Dermis microvascular lymphatic vessel endothelial cell (primary cell): ENCODE measurements around the gene SCFD2. TPM values are rescaled to one million over a fixed set of nuclear protein-coding genes. Genes with fewer than 3 reads are reported as not detected.
A peak's percentile ranks its signal among the peaks of the same experiment; 100 is the strongest.
"Not testable (repeated sequence)": the region's sequence is repeated elsewhere in the genome, so short reads cannot be mapped to it uniquely, and the experiment has no call there.

Source experiments
- DNase-seq, 2 donors: peaks; one replicate each; pipeline versions ENCODE4 v3.0.0 to v3.0.0-alpha.2; 2010; ENCODE audit warnings: low read depth in 2 of 2
- total RNA-seq: library from RNA; depleted of rRNA; stranded (reverse); fragments of >200 nt; gene quantifications from 2 replicates; pipeline ENCODE4 v1.2.1, GENCODE V29; 2014

The SCFD2 gene
- total RNA-seq, 1 donor from 2014 or later, result 11.3 TPM

- not testable (repeated sequence) for DNase-seq
Measured at GRCh38 chr4:53057108-53057507, 308.8 kb downstream of the SCFD2 start.

- peak; percentile 76 to 79 for DNase-seq
Measured at GRCh38 chr4:53055716-53056403, 310.0 kb downstream of the SCFD2 start.

DNA sequence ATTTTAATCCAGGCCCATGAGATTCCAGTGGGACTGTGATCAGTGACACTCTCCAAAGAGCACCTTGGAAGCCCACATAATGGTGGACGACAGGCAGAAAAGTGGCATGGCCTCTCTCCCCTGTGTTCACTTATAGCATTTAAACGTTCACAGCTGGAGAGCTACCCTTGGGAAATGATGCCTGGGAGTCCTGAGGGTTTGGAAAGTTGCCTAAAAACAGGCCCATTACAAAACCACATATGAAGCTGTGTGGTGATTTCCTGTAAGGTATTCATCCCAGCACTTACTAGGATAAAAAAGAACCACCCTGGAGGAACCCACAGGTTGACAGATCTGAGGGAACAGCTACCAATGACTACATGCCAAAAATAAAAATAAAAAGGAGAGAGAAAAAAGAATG lies 310.6 kb downstream of the SCFD2 start:
- peak; percentile 38 to 40 for DNase-seq

DNA sequence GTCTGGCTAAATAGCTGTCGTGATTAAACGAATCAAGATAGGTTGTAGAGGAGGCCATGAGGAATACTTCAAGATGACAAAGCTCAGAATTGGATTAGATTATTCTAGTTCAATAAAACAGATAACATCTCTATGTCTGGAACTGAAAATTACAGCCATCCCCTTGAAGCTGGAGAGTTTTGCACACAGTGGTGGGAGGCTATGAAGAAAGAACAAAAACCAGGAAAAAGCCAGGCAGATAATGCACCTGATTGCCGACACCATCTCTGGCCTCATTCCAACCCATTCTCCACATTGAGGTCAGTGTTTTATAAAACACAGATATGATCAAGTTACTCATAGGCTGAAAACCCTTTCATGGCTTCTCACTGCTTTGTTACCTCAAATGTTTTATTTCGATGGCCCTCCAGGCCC lies 315.5 kb downstream of the SCFD2 start:
- DNase-seq, result peak; percentile 80 to 81

GRCh38 chr4:53049528-53049927 lies 316.3 kb downstream of the SCFD2 start:
- DNase-seq, result no peak

GRCh38 chr4:53044651-53044960 lies 321.3 kb downstream of the SCFD2 start:
- no peak for DNase-seq

- DNase-seq, result no peak
Measured at GRCh38 chr4:53043891-53044650, 321.8 kb downstream of the SCFD2 start.

DNA sequence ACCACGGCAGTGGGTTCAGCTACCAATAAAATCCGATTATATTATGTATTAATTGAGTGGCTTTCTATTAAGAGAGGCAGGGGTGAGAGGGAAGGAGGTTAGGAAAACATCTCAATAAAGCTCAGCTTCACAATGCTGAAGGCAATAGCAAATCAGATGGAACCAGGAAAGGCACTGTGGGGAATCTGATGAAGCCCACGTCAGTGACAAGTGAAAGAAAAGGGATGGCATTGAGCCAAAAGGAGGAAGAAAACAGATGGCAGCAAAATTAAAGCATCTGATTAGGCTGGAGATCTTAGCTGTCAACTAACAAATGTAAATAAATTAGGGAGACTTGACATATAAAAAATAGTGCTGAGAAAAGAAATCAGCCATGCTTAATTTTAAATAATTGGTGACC lies 322.8 kb downstream of the SCFD2 start:
- no peak for DNase-seq

GRCh38 chr4:53040851-53041250 lies 325.0 kb downstream of the SCFD2 start:
- DNase-seq, result no peak

DNA sequence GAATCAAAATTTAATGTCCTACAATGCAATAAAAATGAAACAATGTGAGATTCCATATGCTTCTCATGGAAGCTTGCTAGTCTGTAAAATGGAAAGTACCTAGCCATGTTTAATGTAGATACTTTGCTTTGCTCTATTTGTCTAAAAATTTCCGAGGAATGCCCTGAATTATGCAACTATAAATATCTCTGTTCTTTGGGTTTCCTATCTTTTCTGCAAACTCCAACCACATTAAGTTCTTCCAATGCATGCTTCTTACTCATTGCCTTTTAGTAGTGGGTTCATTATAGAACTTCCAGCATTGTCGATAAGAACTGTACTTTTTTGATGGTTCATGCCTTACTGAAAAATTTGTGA lies 325.4 kb downstream of the SCFD2 start:
- DNase-seq, result no peak

- DNase-seq, result no peak
Measured at GRCh38 chr4:53039741-53040458, 326.0 kb downstream of the SCFD2 start.

- DNase-seq, result no peak
Measured at GRCh38 chr4:53037892-53038291, 328.0 kb downstream of the SCFD2 start.

- DNase-seq, result not testable (repeated sequence)
Measured at GRCh38 chr4:53032908-53033307, 333.0 kb downstream of the SCFD2 start.

- DNase-seq, result no peak
Measured at GRCh38 chr4:53026233-53026632, 339.6 kb downstream of the SCFD2 start.

GRCh38 chr4:53023677-53024299 lies 342.1 kb downstream of the SCFD2 start:
- DNase-seq, result no peak

DNA sequence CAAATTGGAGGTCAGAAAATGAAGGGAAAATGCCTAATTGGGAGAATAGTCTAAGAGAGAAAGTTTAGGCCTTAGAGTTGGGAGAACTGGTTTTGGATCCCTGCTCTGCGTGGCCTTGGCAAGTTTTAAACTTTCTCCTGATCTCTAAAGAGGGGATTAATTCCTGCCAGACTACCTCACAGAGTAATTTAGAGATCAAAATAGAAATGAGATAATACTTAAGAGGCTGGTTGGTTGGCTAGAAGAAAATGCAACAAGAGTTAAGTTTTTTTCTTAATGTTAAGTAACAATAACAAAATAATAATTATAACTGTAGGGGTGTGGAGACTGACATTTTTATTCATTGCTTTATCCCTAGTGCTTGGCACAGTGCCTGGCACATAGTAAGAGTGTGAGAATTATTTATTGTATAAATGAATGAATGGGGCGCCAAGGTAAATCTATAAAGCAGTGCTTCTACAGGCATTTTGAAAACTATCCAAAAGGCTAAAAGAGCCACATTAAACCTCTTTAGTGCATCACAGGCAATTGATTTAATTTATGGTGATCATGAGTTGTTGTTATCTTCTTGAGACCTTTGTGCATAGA lies 343.3 kb downstream of the SCFD2 start:
- DNase-seq, result no peak

GRCh38 chr4:53021754-53022512 lies 343.9 kb downstream of the SCFD2 start:
- DNase-seq, result no peak

- DNase-seq, result peak in 1 of 2 donors; percentile 42
Measured at GRCh38 chr4:53019485-53020382, 346.1 kb downstream of the SCFD2 start.

DNA sequence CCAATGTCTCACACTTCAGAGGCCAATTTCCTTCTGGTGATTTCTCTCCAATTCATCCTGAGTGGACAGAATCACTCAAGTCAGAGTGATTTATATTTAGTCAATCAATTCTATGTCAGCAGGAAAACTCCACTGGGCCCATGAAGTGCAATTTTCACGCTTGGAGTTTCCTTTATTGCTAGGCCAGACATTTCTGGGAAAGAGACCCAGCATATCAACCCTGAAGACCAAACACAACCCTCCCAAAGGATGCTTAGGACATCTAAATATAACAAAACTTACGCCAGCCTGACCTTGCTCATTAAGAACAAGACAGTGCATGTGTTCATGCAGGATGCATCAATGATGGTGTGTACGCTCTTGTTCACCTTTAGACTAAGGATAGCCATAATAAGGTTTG lies 347.4 kb downstream of the SCFD2 start:
- no peak for DNase-seq
